Myometrial cell (primary cell): ENCODE results near the gene RPN1. TPM values are rescaled to one million over a fixed set of nuclear protein-coding genes. Genes with fewer than 3 reads are reported as not detected.

ENCODE experiments used
- total RNA-seq: library from RNA; depleted of rRNA; stranded (reverse); fragments of >200 nt; gene quantifications from 2 replicates; pipeline ENCODE4 v1.2.3, GENCODE V29; 2015

RPN1 gene
- 575 and 588 TPM in 2 replicates for total RNA-seq

DNA sequence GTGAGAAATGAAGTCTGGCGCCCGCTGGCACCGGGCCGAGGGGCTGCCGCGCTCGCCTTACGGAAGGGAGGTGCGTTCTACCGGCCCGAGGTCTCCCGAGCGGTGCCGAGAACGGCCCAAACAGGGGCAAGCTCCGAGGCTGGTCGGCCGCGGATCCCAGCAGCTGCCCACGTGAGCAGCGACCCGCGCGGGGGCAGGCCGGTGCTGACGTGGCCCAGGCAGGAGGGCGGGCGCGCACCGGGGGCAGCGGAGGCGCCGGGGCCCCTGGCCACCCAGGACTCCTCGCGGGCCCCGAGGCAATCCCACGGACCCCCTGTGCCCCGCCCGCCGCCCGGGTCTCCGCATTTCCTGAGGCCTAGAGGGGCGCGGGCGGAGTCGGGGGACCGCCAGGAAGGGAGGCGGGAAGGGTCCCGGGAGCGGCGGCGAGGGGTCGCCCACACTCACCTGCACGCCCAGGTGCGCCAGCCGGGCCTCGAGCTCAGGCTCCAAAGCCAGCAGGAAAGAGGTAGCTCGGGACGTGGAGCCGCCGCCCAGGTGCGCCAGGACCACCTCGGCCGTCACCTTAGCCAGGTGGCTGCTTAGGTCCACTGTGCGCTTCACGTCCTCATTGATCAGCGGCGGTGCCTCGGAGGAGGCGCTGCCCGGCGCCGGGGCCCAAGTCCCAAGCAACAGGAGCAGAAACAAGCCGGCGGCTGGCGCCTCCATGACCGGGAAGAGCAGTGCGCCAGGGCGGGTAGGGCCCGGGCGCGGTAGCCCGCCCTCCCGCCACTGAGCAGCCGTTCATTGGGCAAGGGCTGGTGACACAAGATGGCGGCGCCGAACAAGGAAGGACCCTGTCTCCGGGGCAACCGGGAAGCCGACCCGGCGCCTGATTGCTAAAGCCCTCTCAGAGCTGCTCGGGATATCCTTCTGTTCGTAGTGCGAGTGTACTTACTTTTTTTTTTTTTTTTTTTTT is at the start of gene RPN1:
Gene RPN1 (minus strand): TSS at position 723 of the 955 bp plus-strand sequence. CDS start 18 bp downstream, at position 705.

Other genes with a start within 250 kb of the RPN1 start
- gene DNAJB8, start 183.9 kb downstream of the RPN1 start, total RNA-seq: not detected in 2 replicates
- 36.9 and 43.2 TPM in 2 replicates for gene GATA2, start 157.6 kb downstream of the RPN1 start, total RNA-seq
- 58.2 and 67.2 TPM in 2 replicates for gene RAB7A, start 75.4 kb upstream of the RPN1 start, total RNA-seq
- 34.9 and 39.7 TPM in 2 replicates for gene ACAD9, start 228.8 kb upstream of the RPN1 start, total RNA-seq